Measurements from ENCODE around the gene ZNF516. TPM values are rescaled to one million over a fixed set of nuclear protein-coding genes. Genes with fewer than 3 reads are reported as not detected.
A peak's percentile ranks its signal among the peaks of the same experiment; 100 is the strongest.

The ZNF516 gene
- total RNA-seq, 1 experiment from 2014 or later: 22.6 TPM

DNA sequence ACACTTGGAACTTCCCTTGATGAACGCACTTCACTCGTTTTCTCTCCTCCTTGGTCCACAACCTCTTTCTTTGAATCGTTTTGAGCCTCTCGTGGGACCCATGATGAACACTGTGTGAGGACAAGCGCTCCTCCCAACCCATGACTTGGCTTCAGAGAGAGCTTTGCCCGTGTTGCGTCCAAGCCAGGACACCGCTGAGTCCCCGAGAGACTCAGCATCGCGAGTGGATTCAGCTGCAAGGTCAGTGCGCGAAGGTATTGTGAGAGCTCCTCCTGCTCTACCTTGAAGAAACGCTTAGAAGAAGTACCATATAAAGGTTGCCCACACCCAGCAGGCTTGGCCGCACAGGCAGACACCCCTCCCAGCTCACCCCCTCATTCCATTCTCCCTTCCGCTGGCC is 58.7 kb downstream of the ZNF516 start:
- Histone ChIP-seq H3K27me3 (ENCODE audit: insufficient read depth, low read length) (no peaks in the 10 kb centered on the region), H3K23me2 (ENCODE audit: insufficient read length, low read depth, low read length, poor library complexity, severe bottlenecking) (no peaks in the 10 kb centered on the region), H3K14ac (ENCODE audit: insufficient read depth, low read length) (no peak overlapping the region), H2BK15ac (ENCODE audit: low read depth, low read length) (no peak overlapping the region), H4K20me1 (ENCODE audit: control insufficient read depth, insufficient read depth, insufficient read length) (no peaks in the 10 kb centered on the region), H4K91ac (ENCODE audit: insufficient read length, low read depth, low read length) (no peak overlapping the region), H3K27ac (ENCODE audit: insufficient read length, low read depth, low read length) (no peak overlapping the region), H3K56ac (ENCODE audit: insufficient read length, low read depth, low read length) (no peak overlapping the region), H3K4ac (ENCODE audit: low read depth, low read length) (no peak overlapping the region), H3K18ac (ENCODE audit: insufficient read length, low read depth, low read length) (no peak overlapping the region), H2BK5ac (ENCODE audit: insufficient read length, low read length) (no peak overlapping the region), H2AFZ (ENCODE audit: low read length) (no peak overlapping the region), H4K5ac (ENCODE audit: insufficient read length, low read depth, low read length) (no peak overlapping the region), H2AK5ac (ENCODE audit: insufficient read length, low read length) (no peak overlapping the region), H3K79me2 (ENCODE audit: insufficient read depth, low read length) (no peaks in the 10 kb centered on the region), H3K9ac (ENCODE audit: extremely low read depth, insufficient read length, low read length) (no peak overlapping the region), H3K4me2 (ENCODE audit: insufficient read depth, insufficient read length, low read length) (no peak overlapping the region), H3K4me1 (ENCODE audit: insufficient read depth, low read length) (no peaks in the 10 kb centered on the region), H4K8ac (replicated peaks; ENCODE audit: insufficient read length, low read depth, low read length) (no peak overlapping the region), H2BK20ac (ENCODE audit: low read depth, low read length, poor library complexity, severe bottlenecking) (no peak overlapping the region), H2BK12ac (ENCODE audit: insufficient read length, low read depth, low read length) (no peak overlapping the region), H3K79me1 (ENCODE audit: insufficient read depth, low read depth, low read length, poor library complexity, severe bottlenecking) (no peaks in the 10 kb centered on the region), H2BK120ac (ENCODE audit: low read depth, low read length, poor library complexity, severe bottlenecking) (no peak overlapping the region), H3K9me3 (ENCODE audit: control insufficient read depth, low read depth, low read length) (no peaks in the 10 kb centered on the region), H3T11ph (ENCODE audit: low read length) (no peak overlapping the region), H3K23ac (ENCODE audit: insufficient read length, low read depth, low read length) (no peak overlapping the region)
- WGBS (ENCODE audit: extremely low coverage, insufficient read length, low lambda C conversion rate): no CpG with 5 or more reads among the region's 16 CpGs
- no peaks in the 10 kb centered on the region for H3K9me3 Mint-ChIP-seq
- H3K4me1 Mint-ChIP-seq: peaks cover 5 to 10% of the 10 kb centered on the region in 2 experiments
- no peaks in the 10 kb centered on the region for H3K27me3 Mint-ChIP-seq (ENCODE audit: low read depth)
- TF ChIP-seq, protein P1, sequence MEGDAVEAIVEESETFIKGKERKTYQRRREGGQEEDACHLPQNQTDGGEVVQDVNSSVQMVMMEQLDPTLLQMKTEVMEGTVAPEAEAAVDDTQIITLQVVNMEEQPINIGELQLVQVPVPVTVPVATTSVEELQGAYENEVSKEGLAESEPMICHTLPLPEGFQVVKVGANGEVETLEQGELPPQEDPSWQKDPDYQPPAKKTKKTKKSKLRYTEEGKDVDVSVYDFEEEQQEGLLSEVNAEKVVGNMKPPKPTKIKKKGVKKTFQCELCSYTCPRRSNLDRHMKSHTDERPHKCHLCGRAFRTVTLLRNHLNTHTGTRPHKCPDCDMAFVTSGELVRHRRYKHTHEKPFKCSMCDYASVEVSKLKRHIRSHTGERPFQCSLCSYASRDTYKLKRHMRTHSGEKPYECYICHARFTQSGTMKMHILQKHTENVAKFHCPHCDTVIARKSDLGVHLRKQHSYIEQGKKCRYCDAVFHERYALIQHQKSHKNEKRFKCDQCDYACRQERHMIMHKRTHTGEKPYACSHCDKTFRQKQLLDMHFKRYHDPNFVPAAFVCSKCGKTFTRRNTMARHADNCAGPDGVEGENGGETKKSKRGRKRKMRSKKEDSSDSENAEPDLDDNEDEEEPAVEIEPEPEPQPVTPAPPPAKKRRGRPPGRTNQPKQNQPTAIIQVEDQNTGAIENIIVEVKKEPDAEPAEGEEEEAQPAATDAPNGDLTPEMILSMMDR (conservative IDR thresholded peaks at IDR 0.05): no peak
- peak overlapping the region in 1 of 3 experiments; percentile 18; a peak in 2 of 7 replicates for H3K27ac Mint-ChIP-seq
- H3K4me3 Mint-ChIP-seq: no peak overlapping the region
- H3K36me3 Mint-ChIP-seq (ENCODE audit: insufficient read depth in 1 of 3, low read depth in 3 of 3): peaks cover 8 to 23% (median 13%) of the 10 kb centered on the region in 3 experiments; a peak in 5 of 7 replicates
- no peak for DNase-seq

Data from H9 (cell line).